Uterus (tissue), 4 donors: ENCODE measurements around the gene MSL1. TPM values are rescaled to one million over a fixed set of nuclear protein-coding genes. Genes with fewer than 3 reads are reported as not detected.

Experiments
- DNase-seq, 2 donors: peaks; one replicate each; pipeline ENCODE4 v3.0.0-alpha.2; 2019 to 2020
- H3K27ac ChIP-seq, 2 donors: fragments of 200-600 bp; sonication (generic); 1 replicate in 1 of 2; 2 replicates in 1 of 2; pipeline ENCODE4 v1.5.1; 2016 to 2018
- H3K27me3 ChIP-seq, 2 donors: fragments of 200-600 bp; sonication (generic); one replicate each; pipeline ENCODE4 v1.5.1; 2018 to 2019; ENCODE audit warnings: control low read depth in 1 of 2
- H3K36me3 ChIP-seq, 2 donors: fragments of 200-600 bp; sonication (generic); one replicate each; pipeline ENCODE4 v1.5.1; 2019; ENCODE audit warnings: control low read depth in 1 of 2
- H3K4me1 ChIP-seq, 2 donors: fragments of 200-600 bp; sonication (generic); one replicate each; pipeline ENCODE4 v1.5.1; 2018 to 2019; ENCODE audit warnings: control low read depth in 1 of 2
- H3K4me3 ChIP-seq, 2 donors: fragments of 200-600 bp; sonication (generic); 1 replicate in 1 of 2; 2 replicates in 1 of 2; pipeline ENCODE4 v1.5.1; 2018 to 2019; ENCODE audit warnings: mild to moderate bottlenecking in 1 of 2
- H3K9me3 ChIP-seq, 2 donors: fragments of 200-600 bp; sonication (generic); one replicate each; pipeline ENCODE4 v1.5.1; 2019; ENCODE audit warnings: control low read depth in 1 of 2
- POLR2A ChIP-seq, 2 donors: fragments of 450-650 bp; IDR thresholded peaks; one replicate each; pipeline ENCODE4 v1.6.1; 2016; ENCODE audit warnings: antibody characterized with exemption in 2 of 2, mild to moderate bottlenecking in 1 of 2, moderate library complexity in 1 of 2
- intact Hi-C: fragments of 100-400 bp; cut with DNase I; formaldehyde crosslinking; loops from one replicate; pipeline ENCODE4 v1.15.1; 2023; ENCODE audit warnings: low total_unique reads
- total RNA-seq, 4 donors: library from RNA; depleted of rRNA in 3 of 4; stranded (reverse); fragments of >200 nt in 3 of 4; gene quantifications; one replicate each; pipeline versions ENCODE4 v1.1.0 to v1.2.4, GENCODE V29; 2014 to 2023
- TF ChIP-seq, protein P1 (sequence below), 4 experiments: fragments of 200-600 bp in 2 of 4; fragments of 450-650 bp in 2 of 4; sonication (generic) in 2 of 4; IDR thresholded peaks; one replicate each; pipeline ENCODE4 v1.5.1; 2016 to 2019; ENCODE audit warnings: antibody characterized with exemption in 4 of 4, mild to moderate bottlenecking in 2 of 4, moderate library complexity in 1 of 4
- donor health status: DM: yes; HTN: yes; CAD: no.

MSL1 gene
- total RNA-seq, 4 donors from 2014 or later = 51.0 to 151 (median 77.6) TPM

DNA sequence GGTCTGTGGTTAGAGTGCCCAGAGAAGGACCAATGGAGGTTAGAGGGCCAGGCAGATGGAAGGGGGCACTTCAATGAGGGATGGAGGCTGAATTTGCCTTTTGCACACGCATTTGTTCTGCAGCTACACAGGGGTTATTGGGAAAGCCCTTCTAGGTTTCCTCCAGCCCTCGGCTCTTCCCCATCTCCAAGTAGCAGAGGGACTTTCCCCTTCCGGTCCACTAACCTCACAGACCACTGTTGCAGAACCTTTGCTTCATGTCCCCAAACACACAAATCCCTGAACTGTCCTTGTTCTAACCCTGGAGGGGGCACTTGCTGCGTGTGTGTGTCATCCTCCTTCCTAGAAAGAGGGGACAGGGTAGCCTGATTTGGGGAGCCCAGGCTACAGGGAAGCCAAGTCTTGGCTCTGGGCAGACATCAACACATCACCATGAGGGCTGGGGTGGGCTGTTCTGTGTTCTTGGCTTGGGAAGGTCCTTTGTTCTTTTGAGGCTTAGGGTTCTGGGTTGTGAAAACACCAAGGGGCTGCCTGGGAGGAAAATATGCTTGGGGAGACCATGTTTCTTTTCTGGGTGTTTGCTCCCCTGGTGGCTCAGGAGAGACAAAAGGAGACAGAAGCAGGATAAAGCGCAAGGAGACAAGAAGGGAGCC, 14.1 kb upstream of the MSL1 start:
- H3K9me3 ChIP-seq = no peaks in the 10 kb centered on the region
- TF ChIP-seq, protein P1, sequence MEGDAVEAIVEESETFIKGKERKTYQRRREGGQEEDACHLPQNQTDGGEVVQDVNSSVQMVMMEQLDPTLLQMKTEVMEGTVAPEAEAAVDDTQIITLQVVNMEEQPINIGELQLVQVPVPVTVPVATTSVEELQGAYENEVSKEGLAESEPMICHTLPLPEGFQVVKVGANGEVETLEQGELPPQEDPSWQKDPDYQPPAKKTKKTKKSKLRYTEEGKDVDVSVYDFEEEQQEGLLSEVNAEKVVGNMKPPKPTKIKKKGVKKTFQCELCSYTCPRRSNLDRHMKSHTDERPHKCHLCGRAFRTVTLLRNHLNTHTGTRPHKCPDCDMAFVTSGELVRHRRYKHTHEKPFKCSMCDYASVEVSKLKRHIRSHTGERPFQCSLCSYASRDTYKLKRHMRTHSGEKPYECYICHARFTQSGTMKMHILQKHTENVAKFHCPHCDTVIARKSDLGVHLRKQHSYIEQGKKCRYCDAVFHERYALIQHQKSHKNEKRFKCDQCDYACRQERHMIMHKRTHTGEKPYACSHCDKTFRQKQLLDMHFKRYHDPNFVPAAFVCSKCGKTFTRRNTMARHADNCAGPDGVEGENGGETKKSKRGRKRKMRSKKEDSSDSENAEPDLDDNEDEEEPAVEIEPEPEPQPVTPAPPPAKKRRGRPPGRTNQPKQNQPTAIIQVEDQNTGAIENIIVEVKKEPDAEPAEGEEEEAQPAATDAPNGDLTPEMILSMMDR (IDR thresholded peaks at IDR 0.05) = no peak
- TF ChIP-seq POLR2A (IDR thresholded peaks at IDR 0.05) = no peak
- H3K4me3 ChIP-seq = peak overlapping the region in 1 of 2 donors; percentile 7
- H3K27ac ChIP-seq = peak overlapping the region; percentile 90 to 99
- no peaks in the 10 kb centered on the region for H3K27me3 ChIP-seq
- H3K36me3 ChIP-seq = no peaks in the 10 kb centered on the region
- peaks cover 59 to 65% of the 10 kb centered on the region in 2 donors for H3K4me1 ChIP-seq
- intact Hi-C loops = no loop called here
- peak; percentile 43 to 54 for DNase-seq

DNA sequence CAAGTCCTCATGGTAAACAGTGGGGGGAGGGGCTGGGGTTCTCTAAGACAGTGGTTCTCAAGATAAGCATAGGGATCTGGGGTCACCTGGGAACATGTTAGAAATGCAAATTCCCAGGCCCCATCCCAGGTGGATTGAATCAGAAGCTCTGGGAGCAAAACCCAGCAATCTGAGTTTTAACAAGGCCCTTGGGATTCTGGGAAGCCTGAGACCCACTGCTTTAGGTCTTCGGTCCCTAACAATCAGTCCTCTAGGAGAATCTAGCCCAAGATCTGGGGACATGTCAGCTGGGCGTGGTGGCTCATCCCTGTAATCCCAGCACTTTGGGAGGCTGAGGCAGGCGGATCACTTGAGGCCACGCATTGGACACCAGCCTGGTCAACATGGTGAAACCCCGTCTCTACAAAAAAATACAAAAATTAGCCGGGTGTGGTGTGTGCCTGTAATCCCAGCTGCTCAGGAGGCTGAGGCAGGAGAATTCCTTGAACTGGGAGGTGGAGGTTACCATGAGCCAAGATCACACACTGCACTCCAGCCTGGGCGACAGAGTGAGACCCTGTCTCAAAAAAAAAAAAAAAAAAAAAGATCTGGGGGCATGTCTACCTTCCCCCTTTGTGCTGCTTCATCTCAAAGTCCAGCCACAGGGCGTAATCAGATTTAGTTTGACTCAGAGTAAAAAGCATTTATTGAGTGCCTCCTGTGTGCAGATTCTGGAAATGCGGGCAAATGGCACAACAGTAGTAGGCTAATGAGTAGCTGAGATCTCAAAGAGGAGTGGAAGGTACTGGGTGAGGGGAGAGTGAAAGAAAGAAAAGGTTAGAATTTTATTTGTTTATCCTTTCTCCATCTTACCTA, 12.6 kb upstream of the MSL1 start:
- Histone ChIP-seq H3K4me1 (peaks cover 52 to 59% of the 10 kb centered on the region in 2 donors), H3K27ac (peak overlapping the region; percentile 90 to 99), H3K9me3 (no peaks in the 10 kb centered on the region), H3K27me3 (no peaks in the 10 kb centered on the region), H3K4me3 (no peak overlapping the region), H3K36me3 (no peaks in the 10 kb centered on the region)
- TF ChIP-seq, protein P1 (IDR thresholded peaks at IDR 0.05) = peak in 1 of 4 experiments; percentile 2
- TF ChIP-seq POLR2A (IDR thresholded peaks at IDR 0.05) = no peak
- peak in 1 of 2 donors; percentile 58 for DNase-seq
- intact Hi-C loops = no loop called here

DNA sequence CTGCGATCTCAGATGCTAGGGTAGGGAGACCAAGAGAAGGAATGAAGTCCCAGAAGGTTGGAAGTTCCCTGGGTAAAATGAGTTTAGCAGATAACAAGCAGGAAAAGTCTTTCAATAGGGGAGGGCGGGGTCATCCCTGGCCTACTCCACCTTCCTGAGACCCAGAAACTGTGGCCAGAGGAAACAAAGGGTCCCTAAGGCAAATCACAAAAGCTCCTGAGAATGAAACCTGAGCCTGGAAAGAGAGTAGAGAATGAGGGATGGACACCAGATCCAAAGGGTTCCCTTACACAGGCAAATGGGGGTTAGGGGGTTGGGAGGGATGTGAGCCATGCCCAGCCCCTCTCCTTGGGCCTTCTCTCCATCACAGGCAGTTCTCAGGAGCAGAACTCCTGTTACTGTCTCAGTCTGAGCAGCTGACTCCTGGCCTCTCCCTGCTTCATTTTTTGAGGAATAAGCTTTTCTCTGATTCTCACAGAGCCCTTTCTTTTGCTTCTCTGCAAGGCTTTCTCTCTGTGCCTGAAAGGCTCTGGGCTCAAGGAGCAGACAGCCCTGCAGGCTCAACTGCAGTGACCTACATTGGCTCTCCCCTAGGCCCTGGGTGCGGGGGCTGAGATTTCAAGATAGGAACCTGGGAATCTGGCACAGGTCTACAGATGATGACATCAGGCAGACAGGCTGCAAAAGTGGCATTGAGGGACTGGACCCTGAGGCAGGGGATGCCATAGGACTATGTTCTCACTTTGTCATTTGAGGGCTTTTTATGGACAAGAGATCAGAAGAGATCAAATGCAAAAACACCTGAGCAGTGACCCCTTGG, 11.5 kb upstream of the MSL1 start:
- Histone ChIP-seq H3K4me3 (no peak overlapping the region), H3K4me1 (peaks cover 48 to 55% of the 10 kb centered on the region in 2 donors)
- intact Hi-C loops = loop anchor here (5.0 kb wide), 1 partner anchor 48 kb away; the partner anchor contains the start of gene THRA

DNA sequence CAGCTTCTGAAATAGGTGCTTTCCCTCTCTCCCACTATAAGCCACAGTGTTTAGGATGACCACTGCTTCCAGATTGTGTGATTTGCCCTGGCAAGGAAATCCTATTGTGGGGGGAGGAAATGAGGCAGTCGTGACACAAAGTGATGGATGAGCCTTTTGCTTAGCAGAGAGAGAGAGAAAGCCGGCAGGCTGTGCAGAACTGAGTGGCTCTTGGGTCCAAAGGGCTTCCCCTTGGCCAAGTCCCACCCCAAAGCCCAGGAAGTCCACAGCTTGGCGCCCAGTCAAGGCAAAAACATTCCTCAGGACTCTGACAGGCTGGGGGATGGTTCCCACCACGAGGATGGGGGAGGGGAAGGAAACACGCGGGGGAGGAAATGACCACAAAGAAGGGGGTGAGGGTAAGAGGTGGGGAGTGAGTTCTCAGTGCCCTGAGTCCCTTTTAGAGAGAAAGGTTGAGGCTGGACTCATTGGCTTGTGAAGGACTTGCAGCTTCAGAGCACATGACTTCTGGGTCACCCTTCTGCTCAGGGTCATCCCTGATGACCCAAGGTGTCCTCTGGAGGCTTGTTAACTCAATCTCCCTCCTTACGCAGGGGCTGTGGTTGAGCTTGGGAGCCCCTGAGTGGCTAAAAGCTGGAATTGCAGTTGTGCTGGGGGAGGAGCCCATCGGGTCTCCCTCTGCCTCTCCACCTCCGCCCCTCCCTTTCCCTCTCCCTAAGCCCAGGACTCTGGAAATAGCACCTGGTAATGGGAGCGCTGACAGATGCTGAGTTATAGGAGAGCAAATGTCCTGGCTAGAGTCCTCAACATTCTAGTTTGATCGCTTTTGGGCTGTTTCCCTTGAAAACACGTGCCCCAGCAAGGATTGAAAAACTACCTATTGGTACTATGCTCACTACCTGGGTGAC, 10.3 kb upstream of the MSL1 start:
- no peaks in the 10 kb centered on the region for H3K27me3 ChIP-seq
- H3K36me3 ChIP-seq = no peaks in the 10 kb centered on the region
- intact Hi-C loops = loop anchor here (5.0 kb wide), 1 partner anchor 49 kb away; the partner anchor contains the start of gene THRA
- peak; percentile 97 to 98 for DNase-seq
- peaks cover 40 to 47% of the 10 kb centered on the region in 2 donors for H3K4me1 ChIP-seq
- H3K4me3 ChIP-seq = no peak overlapping the region
- peak overlapping the region; percentile 90 to 99 for H3K27ac ChIP-seq
- H3K9me3 ChIP-seq = no peaks in the 10 kb centered on the region
- TF ChIP-seq, protein P1 (IDR thresholded peaks at IDR 0.05) = peak; percentile 84 to 96 (median 91)
- peak in 1 of 2 donors; percentile 48 for TF ChIP-seq POLR2A (IDR thresholded peaks at IDR 0.05)

More for the DNA sequence above, 11.5 kb upstream of the MSL1 start:
- Histone ChIP-seq H3K36me3 (no peaks in the 10 kb centered on the region), H3K9me3 (no peaks in the 10 kb centered on the region), H3K27ac (peak overlapping the region; percentile 90 to 99), H3K27me3 (no peaks in the 10 kb centered on the region)
- TF ChIP-seq, protein P1 (IDR thresholded peaks at IDR 0.05) = no peak
- no peak for TF ChIP-seq POLR2A (IDR thresholded peaks at IDR 0.05)
- peak; percentile 50 to 59 for DNase-seq
